HEK293 (cell line): ENCODE measurements around the gene RSRC1.

ENCODE experiments used
- CTCF ChIA-PET: fragments of 350-600 bp; formaldehyde crosslinking; extraction: SDS; loops from one replicate; lab custom pipeline; 2021; ENCODE audit warnings: antibody characterized with exemption; lab: Yijun Ruan, JAX
- POLR2A ChIA-PET: fragments of 300-600 bp; formaldehyde crosslinking; extraction: SDS; loops from one replicate; lab custom pipeline; 2020; ENCODE audit warnings: antibody characterized with exemption, inconsistent platforms; lab: Yijun Ruan, JAX
- H3K27ac ChIP-seq: fragments of 200-500 bp; sonication (Bioruptor generic); 2 replicates; pipeline ENCODE4 v1.5.1; 2014; ENCODE audit warnings: low read depth, low read length, control low read depth, inconsistent platforms; ENCODE audit errors: extremely low read depth
- H3K36me3 ChIP-seq, 2 experiments: fragments of 200-500 bp in 1 of 2; sonication (Bioruptor generic) in 1 of 2; 1 replicate in 1 of 2; 2 replicates in 1 of 2; pipeline ENCODE4 v1.5.1; 2014 to 2017; ENCODE audit warnings: inconsistent platforms in 2 of 2, low read length in 2 of 2; ENCODE audit not compliant: control insufficient read depth in 2 of 2, insufficient read depth in 1 of 2
- H3K4me1 ChIP-seq: fragments of 200-500 bp; sonication (Bioruptor generic); 2 replicates; pipeline ENCODE4 v1.5.1; 2014; ENCODE audit warnings: mild to moderate bottlenecking, low read length, inconsistent platforms; ENCODE audit not compliant: control insufficient read depth, insufficient read depth
- H3K4me3 ChIP-seq: 2 replicates; pipeline ENCODE4 v1.5.1; 2011; ENCODE audit warnings: low read depth, mild to moderate bottlenecking, control low read depth, low read length, moderate library complexity
- H3K9me3 ChIP-seq: fragments of 200-500 bp; sonication (Bioruptor generic); 2 replicates; pipeline ENCODE4 v1.5.1; 2014; ENCODE audit warnings: low read depth, low read length, inconsistent platforms; ENCODE audit not compliant: control insufficient read depth, insufficient read depth
- GLIS1 ChIP-seq: fragments of 450-650 bp; formaldehyde crosslinking; IDR thresholded peaks from 2 replicates; pipeline ENCODE4 v1.5.1; 2016; ENCODE audit warnings: missing biosample characterization, missing genetic modification characterization
- HOXA7 ChIP-seq: sonication (generic); formaldehyde crosslinking; IDR thresholded peaks from 2 replicates; pipeline ENCODE4 v1.8.1; 2022; ENCODE audit warnings: missing genetic modification reagents, borderline replicate concordance
- KLF17 ChIP-seq: fragments of 450-650 bp; formaldehyde crosslinking; IDR thresholded peaks from 2 replicates; pipeline ENCODE4 v1.5.1; 2016; ENCODE audit warnings: missing biosample characterization, missing genetic modification characterization
- PATZ1 ChIP-seq: fragments of 450-650 bp; formaldehyde crosslinking; IDR thresholded peaks from 2 replicates; pipeline ENCODE4 v1.5.1; 2016; ENCODE audit warnings: missing biosample characterization, missing genetic modification characterization
- PRDM2 ChIP-seq: fragments of 450-650 bp; formaldehyde crosslinking; IDR thresholded peaks from 2 replicates; pipeline ENCODE4 v1.5.1; 2016; ENCODE audit warnings: missing biosample characterization, missing genetic modification characterization, borderline replicate concordance
- RBAK ChIP-seq: fragments of 450-650 bp; formaldehyde crosslinking; IDR thresholded peaks from 2 replicates; pipeline ENCODE4 v1.5.1; 2016; ENCODE audit warnings: missing biosample characterization, missing genetic modification characterization
- SP3 ChIP-seq: fragments of 450-650 bp; formaldehyde crosslinking; IDR thresholded peaks from 2 replicates; pipeline ENCODE4 v1.5.1; 2016; ENCODE audit warnings: missing biosample characterization, missing genetic modification characterization
- TSHZ1 ChIP-seq: fragments of 450-650 bp; formaldehyde crosslinking; IDR thresholded peaks from 2 replicates; pipeline ENCODE4 v1.5.1; 2016; ENCODE audit warnings: missing biosample characterization, missing genetic modification characterization, borderline replicate concordance
- ZFP69B ChIP-seq: fragments of 450-650 bp; formaldehyde crosslinking; IDR thresholded peaks from 2 replicates; pipeline ENCODE4 v1.5.1; 2016; ENCODE audit warnings: missing biosample characterization, missing genetic modification characterization
- ZNF202 ChIP-seq: fragments of 450-650 bp; formaldehyde crosslinking; IDR thresholded peaks from 2 replicates; pipeline ENCODE4 v1.5.1; 2016; ENCODE audit warnings: missing biosample characterization, missing genetic modification characterization, borderline replicate concordance
- ZNF24 ChIP-seq: fragments of 450-650 bp; formaldehyde crosslinking; IDR thresholded peaks from 2 replicates; pipeline ENCODE4 v1.5.1; 2016; ENCODE audit warnings: missing biosample characterization, missing genetic modification characterization
- ZNF248 ChIP-seq: fragments of 450-650 bp; formaldehyde crosslinking; IDR thresholded peaks from 2 replicates; pipeline ENCODE4 v1.5.1; 2017; ENCODE audit warnings: missing biosample characterization, missing genetic modification characterization
- ZNF26 ChIP-seq: fragments of 450-650 bp; formaldehyde crosslinking; IDR thresholded peaks from 2 replicates; pipeline ENCODE4 v1.5.1; 2016; ENCODE audit warnings: missing biosample characterization, missing genetic modification characterization
- ZNF266 ChIP-seq: fragments of 450-650 bp; formaldehyde crosslinking; IDR thresholded peaks from 2 replicates; pipeline ENCODE4 v1.5.1; 2016; ENCODE audit warnings: missing biosample characterization, missing genetic modification characterization, low read depth
- ZNF274 ChIP-seq, 2 experiments: fragments of 200-500 bp in 1 of 2; fragments of 450-650 bp in 1 of 2; sonication (Bioruptor generic) in 1 of 2; formaldehyde crosslinking in 1 of 2; IDR thresholded peaks; 2 replicates each; pipeline versions ENCODE4 v1.5.1 to v1.6.1; 2014 to 2016; ENCODE audit warnings: borderline replicate concordance in 1 of 2, inconsistent platforms in 1 of 2, low read length in 1 of 2, missing biosample characterization in 1 of 2, missing genetic modification characterization in 1 of 2
- ZNF514 ChIP-seq: fragments of 450-650 bp; formaldehyde crosslinking; IDR thresholded peaks from 2 replicates; pipeline ENCODE4 v1.5.1; 2016; ENCODE audit warnings: missing biosample characterization, missing genetic modification characterization
- ZNF747 ChIP-seq: fragments of 450-650 bp; formaldehyde crosslinking; IDR thresholded peaks from 2 replicates; pipeline ENCODE4 v1.5.1; 2016; ENCODE audit warnings: missing biosample characterization, missing genetic modification characterization
- ZSCAN16 ChIP-seq: fragments of 450-650 bp; formaldehyde crosslinking; IDR thresholded peaks from 2 replicates; pipeline ENCODE4 v1.5.1; 2016; ENCODE audit warnings: missing biosample characterization, missing genetic modification characterization
- ZSCAN18 ChIP-seq: fragments of 450-650 bp; formaldehyde crosslinking; IDR thresholded peaks from 2 replicates; pipeline ENCODE4 v1.5.1; 2016; ENCODE audit warnings: missing biosample characterization, missing genetic modification characterization

RSRC1 gene

GRCh38 chr3:158360756-158361448 lies 251.0 kb downstream of the RSRC1 start:
- H3K36me3 ChIP-seq, result peaks cover 0 to 3% of the 10 kb centered on the region in 2 experiments; a peak in 1 of 3 replicates
- no peak overlapping the region for H3K4me3 ChIP-seq
- POLR2A ChIA-PET, result no interaction called here
- no peaks in the 10 kb centered on the region for H3K9me3 ChIP-seq
- H3K4me1 ChIP-seq, result no peaks in the 10 kb centered on the region
- CTCF ChIA-PET, result no interaction called here
- no peak overlapping the region for H3K27ac ChIP-seq
- TF ChIP-seq ZNF514 (tag by site-specific recombination), result no peak
- TF ChIP-seq ZNF24, result no peak
- TF ChIP-seq ZNF274 (IDR thresholded peaks at IDR 0.05; ENCODE audit: low read length), result no peak
- TF ChIP-seq ZNF274 (tag by site-specific recombination; IDR thresholded peaks at IDR 0.05; ENCODE audit: borderline replicate concordance), result no peak
- TF ChIP-seq GLIS1 (tag by site-specific recombination), result no peak
- no peak for TF ChIP-seq ZNF202 (tag by site-specific recombination)
- no peak for TF ChIP-seq PRDM2
- TF ChIP-seq ZSCAN16 (tag by site-specific recombination), result no peak
- no peak for TF ChIP-seq ZNF747 (tag by site-specific recombination)
- no peak for TF ChIP-seq RBAK
- TF ChIP-seq ZSCAN18 (tag by site-specific recombination), result no peak
- TF ChIP-seq KLF17, result no peak
- TF ChIP-seq ZNF266 (tag by site-specific recombination), result no peak
- TF ChIP-seq PATZ1 (tag by site-specific recombination), result no peak
- TF ChIP-seq ZFP69B (tag by site-specific recombination), result no peak
- no peak for TF ChIP-seq TSHZ1 (tag by site-specific recombination)
- no peak for TF ChIP-seq ZNF248 (tag by site-specific recombination)
- no peak for TF ChIP-seq SP3 (tag by site-specific recombination)
- TF ChIP-seq HOXA7 (CRISPR knock-in tag), result no peak
- no peak for TF ChIP-seq ZNF26 (tag by site-specific recombination)
